HepG2 (cell line): ENCODE measurements around the gene CYB5A. TPM values are rescaled to one million over a fixed set of nuclear protein-coding genes. Genes with fewer than 3 reads are reported as not detected.
A peak's percentile ranks its signal among the peaks of the same experiment; 100 is the strongest.

Experiments
- CEBPB ChIP-seq: IDR thresholded peaks from 2 replicates; pipeline ENCODE4 v1.6.1; 2011; ENCODE audit warnings: low read depth, low read length, improper control_type of control experiment, borderline replicate concordance
- DNMT3B ChIP-seq: conservative IDR thresholded peaks from 2 replicates; pipeline ENCODE4 v1.6.1; 2016; ENCODE audit warnings: missing biosample characterization, control low read depth
- MATR3 ChIP-seq: sonication (generic); formaldehyde crosslinking; IDR thresholded peaks from 2 replicates; pipeline ENCODE4 v1.4.0; 2020; ENCODE audit warnings: missing genetic modification reagents
- MAZ ChIP-seq, 2 experiments: sonication (generic) in 1 of 2; formaldehyde crosslinking in 1 of 2; IDR thresholded peaks; 2 replicates each; pipeline versions ENCODE4 v1.5.0 to v1.6.1; 2012 to 2020; ENCODE audit warnings: low read depth in 2 of 2, mild to moderate bottlenecking in 2 of 2, borderline replicate concordance in 1 of 2, improper control_type of control experiment in 1 of 2, low read length in 1 of 2, missing genetic modification reagents in 1 of 2, moderate library complexity in 1 of 2
- NR2F6 ChIP-seq, 2 experiments: IDR thresholded peaks; 2 replicates each; pipeline ENCODE4 v1.6.1; 2016; ENCODE audit warnings: antibody characterized with exemption in 1 of 2, mild to moderate bottlenecking in 1 of 2
- RBM22 ChIP-seq: fragments of 200-400 bp; formaldehyde crosslinking; optimal IDR thresholded peaks from 2 replicates; pipeline ENCODE3; 2017; ENCODE audit warnings: mild to moderate bottlenecking, low read length, moderate library complexity
- REL ChIP-seq: sonication (generic); formaldehyde crosslinking; conservative IDR thresholded peaks from 2 replicates; pipeline ENCODE4 v1.8.0; 2022; ENCODE audit warnings: mild to moderate bottlenecking, missing genetic modification reagents, moderate library complexity
- THAP9 ChIP-seq: sonication (generic); formaldehyde crosslinking; IDR thresholded peaks from 2 replicates; pipeline ENCODE4; 2020; ENCODE audit warnings: missing genetic modification reagents, mild to moderate bottlenecking, borderline replicate concordance
- TRIM22 ChIP-seq: fragments of 450-650 bp; IDR thresholded peaks from 2 replicates; pipeline ENCODE4 v1.6.1; 2017
- ZBTB4 ChIP-seq: sonication (generic); formaldehyde crosslinking; IDR thresholded peaks from 2 replicates; pipeline ENCODE4 v1.4.0; 2020; ENCODE audit warnings: missing genetic modification reagents, mild to moderate bottlenecking, borderline replicate concordance
- ZKSCAN5 ChIP-seq: sonication (generic); formaldehyde crosslinking; IDR thresholded peaks from 2 replicates; pipeline ENCODE4 v1.5.1; 2020; ENCODE audit warnings: mild to moderate bottlenecking, missing genetic modification reagents
- ZMAT3 ChIP-seq: sonication (generic); formaldehyde crosslinking; conservative IDR thresholded peaks from 2 replicates; pipeline ENCODE4 v1.7.0; 2021; ENCODE audit warnings: missing genetic modification reagents
- ZNF281 ChIP-seq: sonication (generic); formaldehyde crosslinking; IDR thresholded peaks from 2 replicates; pipeline ENCODE4 v1.4.0; 2020; ENCODE audit warnings: missing genetic modification reagents, borderline replicate concordance
- ZNF331 ChIP-seq: sonication (generic); formaldehyde crosslinking; IDR thresholded peaks from 2 replicates; pipeline ENCODE4 v1.4.0; 2020; ENCODE audit warnings: missing genetic modification reagents
- ZNF558 ChIP-seq: sonication (generic); formaldehyde crosslinking; IDR thresholded peaks from 2 replicates; pipeline ENCODE4 v1.9.0; 2022; ENCODE audit warnings: mild to moderate bottlenecking, missing genetic modification reagents, borderline replicate concordance
- ZNF775 ChIP-seq: sonication (generic); formaldehyde crosslinking; IDR thresholded peaks from 2 replicates; pipeline ENCODE4 v1.4.0; 2020; ENCODE audit warnings: missing genetic modification reagents, mild to moderate bottlenecking, moderate library complexity, borderline replicate concordance
- ZNF776 ChIP-seq: sonication (generic); formaldehyde crosslinking; IDR thresholded peaks from 2 replicates; pipeline ENCODE4 v1.4.0; 2020; ENCODE audit warnings: mild to moderate bottlenecking, missing genetic modification reagents
- ZSCAN9 ChIP-seq: IDR thresholded peaks from 2 replicates; pipeline ENCODE4 v1.6.1; 2016; ENCODE audit warnings: borderline replicate concordance
- polyA plus RNA-seq, 8 experiments: library from polyadenylated mRNA; depleted of rRNA in 3 of 8; stranded (reverse) in 7 of 8; unstranded in 1 of 8; fragments of >200 nt; fragmentation: Illumina TruSeq in 4 of 8; extraction: Trizol in 4 of 8; gene quantifications; 2 replicates each; pipeline versions ENCODE4 v1.2.1 to v1.2.3, GENCODE V29; 2011 to 2016; ENCODE audit warnings: low read depth in 4 of 8, missing spikeins in 1 of 8, mixed read lengths in 1 of 8; ENCODE audit not compliant: insufficient read depth in 1 of 8
- total RNA-seq, 5 experiments: library from RNA; depleted of rRNA; stranded (reverse); fragments of >200 nt; fragmentation: Illumina TruSeq; extraction: Trizol; gene quantifications; 2 replicates each; pipeline ENCODE4 v1.2.3, GENCODE V29; 2016; ENCODE audit warnings: low read depth in 1 of 5

The CYB5A gene
- total and polyA plus RNA-seq, 2 of the 13 experiments (the other 11 are each of a cell fraction or from before 2014, with no cell fraction given), result 215 to 356 TPM

- TF ChIP-seq ZNF558 (CRISPR knock-in tag), result no peak
- no peak for TF ChIP-seq DNMT3B (CRISPR knock-in tag)
- no peak for TF ChIP-seq ZKSCAN5 (CRISPR knock-in tag)
- peak; percentile 98 for TF ChIP-seq CEBPB
- no peak for TF ChIP-seq MATR3 (CRISPR knock-in tag)
- 0 out of 2 replicates have a peak, but pooled peaks have one; percentile 21 for TF ChIP-seq ZSCAN9 (CRISPR knock-in tag)
- TF ChIP-seq ZNF281 (CRISPR knock-in tag), result peak; percentile 68; the same call in 1 of the 2 replicates
- TF ChIP-seq ZMAT3, result 0 out of 2 replicates have a peak, but pooled peaks have one; percentile 22
- TF ChIP-seq TRIM22, result no peak
- no peak for TF ChIP-seq ZBTB4 (CRISPR knock-in tag)
- no peak; the same call in 1 of the 2 replicates for TF ChIP-seq ZNF775 (CRISPR knock-in tag)
- TF ChIP-seq ZNF776, result no peak
- no peak; the same call in 1 of the 2 replicates for TF ChIP-seq THAP9 (CRISPR knock-in tag)
- no peak for TF ChIP-seq REL (CRISPR knock-in tag)
- TF ChIP-seq ZNF331 (CRISPR knock-in tag), result 0 out of 2 replicates have a peak, but pooled peaks have one; percentile 44
- no peak for TF ChIP-seq NR2F6 (IDR thresholded peaks at IDR 0.05)
- TF ChIP-seq NR2F6 (CRISPR knock-in tag; IDR thresholded peaks at IDR 0.05), result no peak
- TF ChIP-seq MAZ (IDR thresholded peaks at IDR 0.05; ENCODE audit: borderline replicate concordance, low read depth, low read length), result no peak
- 0 out of 2 replicates have a peak, but pooled peaks have one; percentile 20 for TF ChIP-seq MAZ (CRISPR knock-in tag; IDR thresholded peaks at IDR 0.05; ENCODE audit: low read depth)
- TF ChIP-seq RBM22, result no peak
Observed at GRCh38 chr18:74281980-74282754, 9.6 kb downstream of the CYB5A start (continued).
